Tibial nerve (tissue), 4 donors: ENCODE measurements around the gene UBE2O. TPM values are rescaled to one million over a fixed set of nuclear protein-coding genes. Genes with fewer than 3 reads are reported as not detected.

Experiments used
- DNase-seq, 2 donors: peaks; one replicate each; pipeline ENCODE4 v3.0.0-alpha.2; 2019; ENCODE audit warnings: low spot score in 2 of 2
- H3K27ac ChIP-seq, 4 donors: fragments of 200-600 bp; sonication (generic) in 3 of 4; one replicate each; pipeline ENCODE4 v1.5.1; 2017 to 2019; ENCODE audit warnings: mild to moderate bottlenecking in 1 of 4
- H3K27me3 ChIP-seq, 2 donors: fragments of 200-600 bp; sonication (generic) in 1 of 2; one replicate each; pipeline versions ENCODE4 v1.5.1 to v1.6.0; 2017 to 2019
- H3K36me3 ChIP-seq, 3 donors: fragments of 200-600 bp; sonication (generic); one replicate each; pipeline ENCODE4 v1.5.1; 2018 to 2019
- H3K4me1 ChIP-seq, 4 donors: fragments of 200-600 bp; sonication (generic) in 3 of 4; one replicate each; pipeline ENCODE4 v1.5.1; 2017 to 2019
- H3K4me3 ChIP-seq, 4 donors: fragments of 200-600 bp; sonication (generic) in 3 of 4; one replicate each; pipeline ENCODE4 v1.5.1; 2017 to 2019; ENCODE audit warnings: mild to moderate bottlenecking in 1 of 4, moderate library complexity in 1 of 4
- H3K9me3 ChIP-seq, 4 donors: fragments of 200-600 bp; sonication (generic) in 3 of 4; one replicate each; pipeline ENCODE4 v1.5.1; 2017 to 2019
- CTCF ChIP-seq, 5 experiments: fragments of 200-600 bp in 3 of 5; fragments of 450-650 bp in 2 of 5; sonication (generic) in 3 of 5; IDR thresholded peaks; one replicate each; pipeline ENCODE4 v1.5.1; 2016 to 2019; ENCODE audit warnings: antibody characterized with exemption in 5 of 5, mild to moderate bottlenecking in 3 of 5, moderate library complexity in 2 of 5
- EP300 ChIP-seq, 2 donors: sonication (generic); formaldehyde crosslinking; IDR thresholded peaks; one replicate each; pipeline ENCODE4 v1.6.1; 2017; ENCODE audit warnings: antibody characterized with exemption in 2 of 2, mild to moderate bottlenecking in 1 of 2
- POLR2A ChIP-seq, 2 donors: fragments of 450-650 bp; IDR thresholded peaks; one replicate each; pipeline ENCODE4 v1.6.1; 2017; ENCODE audit warnings: antibody characterized with exemption in 2 of 2, mild to moderate bottlenecking in 2 of 2, moderate library complexity in 2 of 2
- WGBS, 2 donors: methylation state at CpG; one replicate each; pipeline ENCODE4 v1.1.5; 2018; 5-methylcytosine and 5-hydroxymethylcytosine counted together
- total RNA-seq, 4 donors: library from RNA; depleted of rRNA; stranded (reverse); fragments of >200 nt; gene quantifications; one replicate each; pipeline ENCODE4 v1.1.0, GENCODE V29; 2016

Gene UBE2O
- total RNA-seq, 4 donors from 2014 or later = 16.0 to 38.7 (median 20.7) TPM

- Histone ChIP-seq H3K4me3 (peak overlapping the region; percentile 58 to 77 (median 60)), H3K36me3 (peaks cover 0 to 7% (median 0%) of the 10 kb centered on the region in 3 donors), H3K9me3 (no peaks in the 10 kb centered on the region), H3K4me1 (peaks cover 0 to 71% (median 29%) of the 10 kb centered on the region in 4 donors), H3K27me3 (no peaks in the 10 kb centered on the region), H3K27ac (peak overlapping the region; percentile 21 to 95 (median 84))
- WGBS, 2 donors = 18 to 25% methylated on average over 8 to 21 of the region's 21 CpGs
- no peak for TF ChIP-seq POLR2A (IDR thresholded peaks at IDR 0.05)
- peak in 1 of 2 donors; percentile 54 for TF ChIP-seq EP300 (IDR thresholded peaks at IDR 0.05)
- peak in 1 of 2 donors; percentile 54 for DNase-seq
These were observed 70.6 kb downstream of the UBE2O start for GRCh38 chr17:76382351-76382802.

GRCh38 chr17:76381633-76382350 is 71.2 kb downstream of the UBE2O start:
- DNase-seq = peak in 1 of 2 donors; percentile 50
- TF ChIP-seq CTCF (IDR thresholded peaks at IDR 0.05) (no peak), EP300 (IDR thresholded peaks at IDR 0.05) (no peak), POLR2A (IDR thresholded peaks at IDR 0.05) (no peak)
- H3K4me1 ChIP-seq = peaks cover 0 to 72% (median 33%) of the 10 kb centered on the region in 4 donors
- H3K27me3 ChIP-seq = no peaks in the 10 kb centered on the region
- H3K4me3 ChIP-seq = peak overlapping the region in 3 of 4 donors; percentile 58 to 77 (median 60)
- 33 to 51% methylated on average over 17 to 18 of the region's 19 CpGs for WGBS, 2 donors
- no peaks in the 10 kb centered on the region for H3K9me3 ChIP-seq
- H3K36me3 ChIP-seq = peaks cover 0 to 2% (median 0%) of the 10 kb centered on the region in 3 donors
- H3K27ac ChIP-seq = peak overlapping the region in 3 of 4 donors; percentile 76 to 95 (median 93)

- no peak overlapping the region for H3K4me3 ChIP-seq
- TF ChIP-seq EP300 (IDR thresholded peaks at IDR 0.05) = no peak
- TF ChIP-seq POLR2A (IDR thresholded peaks at IDR 0.05) = no peak
- TF ChIP-seq CTCF (IDR thresholded peaks at IDR 0.05) = no peak
- no peak for DNase-seq
- H3K9me3 ChIP-seq = no peaks in the 10 kb centered on the region
- H3K27me3 ChIP-seq = no peaks in the 10 kb centered on the region
- H3K36me3 ChIP-seq = no peaks in the 10 kb centered on the region
- no peak overlapping the region for H3K27ac ChIP-seq
- peaks cover 0 to 69% (median 32%) of the 10 kb centered on the region in 4 donors for H3K4me1 ChIP-seq
- WGBS, 2 donors = 88 to 89% methylated on average over 20 to 21 of the region's 21 CpGs
These were observed 73.1 kb downstream of the UBE2O start for GRCh38 chr17:76379646-76380376.

GRCh38 chr17:76379275-76379641 is 73.7 kb downstream of the UBE2O start:
- Histone ChIP-seq H3K4me3 (no peak overlapping the region), H3K27ac (no peak overlapping the region), H3K27me3 (no peaks in the 10 kb centered on the region), H3K4me1 (peaks cover 0 to 65% (median 30%) of the 10 kb centered on the region in 4 donors), H3K36me3 (no peaks in the 10 kb centered on the region), H3K9me3 (no peaks in the 10 kb centered on the region)
- TF ChIP-seq POLR2A (IDR thresholded peaks at IDR 0.05) (no peak), CTCF (IDR thresholded peaks at IDR 0.05) (no peak), EP300 (IDR thresholded peaks at IDR 0.05) (no peak)
- 86 to 87% methylated on average over 11 of the region's 11 CpGs for WGBS, 2 donors
- no peak for DNase-seq

GRCh38 chr17:76378548-76379274 is 74.2 kb downstream of the UBE2O start:
- TF ChIP-seq CTCF (IDR thresholded peaks at IDR 0.05) = no peak
- TF ChIP-seq EP300 (IDR thresholded peaks at IDR 0.05) = no peak
- no peak for TF ChIP-seq POLR2A (IDR thresholded peaks at IDR 0.05)
- no peak overlapping the region for H3K27ac ChIP-seq

More at GRCh38 chr17:76378548-76379274, 74.2 kb downstream of the UBE2O start:
- H3K4me3 ChIP-seq = no peak overlapping the region
- 82 to 89% methylated on average over 5 of the region's 5 CpGs for WGBS, 2 donors
- no peak for DNase-seq
- H3K36me3 ChIP-seq = no peaks in the 10 kb centered on the region
- H3K4me1 ChIP-seq = peaks cover 0 to 62% (median 29%) of the 10 kb centered on the region in 4 donors
- H3K27me3 ChIP-seq = no peaks in the 10 kb centered on the region
- H3K9me3 ChIP-seq = no peaks in the 10 kb centered on the region
